Umbilical cord (tissue), 2 donors: ENCODE results near the gene DEFB108B. TPM values are rescaled to one million over a fixed set of nuclear protein-coding genes. Genes with fewer than 3 reads are reported as not detected.
"Not testable (repeated sequence)": the region's sequence is repeated elsewhere in the genome, so short reads cannot be mapped to it uniquely, and the experiment has no call there.

Experiments
- DNase-seq: peaks from one replicate; pipeline ENCODE4 v3.0.0-alpha.2; 2015; ENCODE audit warnings: low spot score
- total RNA-seq: library from RNA; depleted of rRNA; stranded (reverse); fragments of >200 nt; gene quantifications from one replicate; pipeline ENCODE4 v1.2.3, GENCODE V29; 2014; ENCODE audit warnings: low replicate concordance; ENCODE audit not compliant: insufficient read depth

The DEFB108B gene
- total RNA-seq: not detected

GRCh38 chr11:71832811-71833210 is at the start of gene DEFB108B:
DEFB108B (plus strand) TSS chr11:71833200; CDS start chr11:71833200, 0 bp downstream.
- DNase-seq: not testable (repeated sequence)

- peak; percentile 94 for DNase-seq
These were observed 46.7 kb upstream of the DEFB108B start for GRCh38 chr11:71786114-71786847.

GRCh38 chr11:71786848-71787097 is 46.2 kb upstream of the DEFB108B start:
- peak; percentile 100 for DNase-seq

GRCh38 chr11:71787098-71787823 is 45.7 kb upstream of the DEFB108B start:
- no peak for DNase-seq

DNA sequence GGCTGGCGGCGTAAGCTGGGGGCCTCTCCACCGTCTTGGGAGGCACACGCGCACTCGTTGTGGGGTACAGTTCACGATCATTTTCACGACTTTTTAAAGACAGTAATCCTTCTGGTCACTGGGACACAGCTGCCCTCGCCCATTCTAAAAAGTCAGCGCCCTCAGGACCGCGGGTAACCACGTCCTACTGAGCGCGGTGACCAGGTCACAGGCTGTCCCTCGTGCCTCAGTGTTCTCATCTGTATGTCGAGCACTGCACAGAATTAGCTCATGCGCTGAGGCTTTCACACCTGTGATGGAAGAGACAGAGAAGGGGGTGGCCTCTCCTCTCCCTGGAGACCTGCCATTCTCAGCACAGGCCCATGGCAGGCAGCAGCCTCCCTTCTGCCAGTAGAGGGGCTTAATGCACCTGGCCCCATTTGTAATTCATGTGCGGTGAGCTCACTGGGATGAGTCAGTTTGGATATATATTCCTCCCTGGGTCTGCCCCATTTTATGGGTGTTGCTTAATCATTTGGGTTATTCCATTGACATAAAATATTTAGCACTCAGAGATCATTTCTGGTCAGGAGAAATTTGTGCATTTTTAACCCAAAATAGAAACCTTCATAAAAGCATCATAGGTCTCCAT is 45.1 kb upstream of the DEFB108B start:
- peak; percentile 25 for DNase-seq

DNA sequence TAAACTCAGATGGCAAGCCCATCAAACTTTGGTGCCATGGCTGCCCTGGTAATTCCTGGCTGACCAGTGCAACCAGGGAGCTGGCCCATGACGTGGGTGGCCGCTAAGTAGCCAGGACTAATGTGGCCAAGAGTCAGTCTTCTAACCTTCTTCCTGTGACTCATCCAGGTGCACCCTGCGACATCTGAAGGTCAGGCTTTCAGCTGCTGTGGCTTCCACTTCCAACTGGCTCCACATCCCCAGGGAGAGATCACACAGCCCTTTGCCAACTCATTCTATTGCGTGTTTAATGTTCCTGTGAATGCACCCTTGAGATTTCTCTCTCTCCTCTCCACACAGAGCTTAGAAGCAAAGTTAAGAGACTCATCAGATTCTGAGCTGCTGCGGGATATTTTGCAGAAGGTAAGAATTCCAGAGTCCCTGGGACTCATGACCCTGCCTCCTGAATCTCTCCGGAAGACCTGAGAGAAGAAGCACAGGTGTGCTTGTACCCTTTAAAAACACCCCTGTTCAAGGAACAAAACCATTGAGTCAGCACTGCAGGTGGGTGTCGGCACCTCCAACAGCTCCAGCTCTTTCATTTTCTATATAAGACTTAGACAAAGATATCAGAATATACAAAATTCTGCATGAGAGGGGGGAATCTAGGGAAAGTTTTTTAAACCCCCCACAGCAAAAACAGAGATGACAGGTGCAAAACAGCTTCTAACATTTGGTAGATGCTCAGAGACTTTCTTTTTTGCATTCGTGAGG is 43.4 kb upstream of the DEFB108B start:
- DNase-seq: not testable (repeated sequence)

- not testable (repeated sequence) for DNase-seq
These were observed 41.9 kb upstream of the DEFB108B start for GRCh38 chr11:71791111-71791510.

- not testable (repeated sequence) for DNase-seq
These were observed 40.3 kb upstream of the DEFB108B start for GRCh38 chr11:71792621-71793235.

GRCh38 chr11:71794386-71795040 is 38.5 kb upstream of the DEFB108B start:
- not testable (repeated sequence) for DNase-seq

GRCh38 chr11:71795236-71795635 is 37.8 kb upstream of the DEFB108B start:
- not testable (repeated sequence) for DNase-seq

GRCh38 chr11:71796016-71796415 is 37.0 kb upstream of the DEFB108B start:
- not testable (repeated sequence) for DNase-seq

- DNase-seq: peak; percentile 11
These were observed 36.2 kb upstream of the DEFB108B start for GRCh38 chr11:71796781-71797180.

GRCh38 chr11:71799556-71800128 is 33.4 kb upstream of the DEFB108B start:
- not testable (repeated sequence) for DNase-seq

DNA sequence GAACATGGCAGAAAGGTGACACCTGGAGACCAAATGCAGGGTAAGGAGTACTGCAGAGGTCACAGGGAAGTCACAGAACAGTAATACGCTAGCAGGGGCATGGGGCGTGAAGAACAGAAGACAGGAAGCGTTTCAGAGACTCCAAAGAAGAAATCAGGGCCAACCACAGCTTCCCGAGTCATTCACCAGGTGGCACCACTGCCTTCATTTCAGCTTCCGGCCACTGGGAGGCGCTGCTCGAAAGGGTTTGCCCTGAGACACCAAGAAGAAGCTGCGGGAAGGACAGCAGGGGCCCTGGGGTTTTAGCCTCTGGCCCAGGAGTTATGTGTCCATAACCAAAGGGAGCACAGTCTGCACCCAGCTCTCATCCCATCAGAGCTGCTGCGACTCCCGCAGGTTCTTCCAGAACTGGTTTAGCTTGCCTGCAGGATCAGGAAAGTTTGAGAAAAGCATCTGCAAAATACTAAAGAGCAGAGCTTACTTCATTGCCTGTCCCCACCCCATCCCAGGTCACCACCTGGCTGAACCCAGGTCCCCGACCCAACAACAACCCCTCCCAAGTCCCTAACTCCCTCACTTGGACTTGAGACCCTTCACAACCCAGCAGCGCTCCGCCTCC is 32.6 kb upstream of the DEFB108B start:
- DNase-seq: peak; percentile 29

- DNase-seq: not testable (repeated sequence)
These were observed 32.0 kb upstream of the DEFB108B start for GRCh38 chr11:71801026-71801425.

DNA sequence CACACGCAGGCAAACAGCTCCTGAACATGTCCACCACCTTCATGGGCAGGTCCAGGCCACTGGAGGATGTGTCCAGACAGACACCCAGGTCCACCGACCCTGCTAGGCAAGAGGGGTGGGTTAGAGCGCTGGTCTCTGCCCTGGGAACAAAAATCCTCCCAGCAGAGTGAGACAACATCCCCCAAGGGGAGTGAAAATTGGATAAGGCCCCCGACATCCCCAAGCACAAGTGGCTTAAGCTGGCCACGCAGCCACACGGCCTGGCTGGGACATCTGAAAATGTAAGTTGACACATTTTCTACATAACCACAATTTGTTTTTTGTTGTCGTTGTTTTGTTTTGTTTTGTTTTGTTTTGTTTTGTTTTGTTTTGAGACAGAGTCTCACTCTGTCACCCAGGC is 30.1 kb upstream of the DEFB108B start:
- DNase-seq: not testable (repeated sequence)

DNA sequence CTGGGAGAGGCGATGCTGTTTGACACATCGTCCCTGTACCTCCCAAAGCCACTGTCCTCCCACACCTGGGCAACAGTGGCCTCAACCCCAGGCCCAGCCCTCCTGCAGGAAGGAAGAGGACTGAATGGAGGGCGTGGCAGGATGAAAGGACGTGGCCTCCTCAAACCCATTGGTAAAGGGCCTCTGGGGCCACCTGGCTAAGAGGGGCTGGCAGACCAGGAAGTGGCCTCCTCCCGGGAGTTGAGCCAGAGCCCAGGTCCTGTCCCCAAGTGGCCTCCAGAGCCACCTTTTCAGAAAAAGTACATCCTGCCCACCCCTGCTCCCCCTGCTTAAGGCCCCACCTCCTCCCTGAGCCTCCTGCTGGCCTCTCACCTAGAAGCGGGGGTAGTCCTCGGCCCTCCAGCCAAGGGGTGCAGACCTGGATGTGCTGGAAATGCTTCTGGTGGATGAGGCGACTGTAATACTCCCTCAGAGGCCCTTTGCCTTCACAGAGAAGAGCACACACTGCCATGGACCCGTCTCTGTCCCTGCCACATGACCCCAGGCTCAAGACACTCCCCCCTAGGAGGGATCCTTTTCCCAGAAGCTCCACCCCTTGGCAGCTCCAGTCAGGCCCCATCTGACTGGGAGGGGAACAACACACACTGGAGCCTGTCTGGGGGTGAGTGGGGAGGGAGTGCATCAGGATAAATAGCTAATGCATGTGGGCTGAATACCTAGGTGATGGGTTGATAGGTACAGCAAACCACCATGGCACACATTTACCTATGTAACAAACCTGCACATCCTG is 28.6 kb upstream of the DEFB108B start:
- not testable (repeated sequence) for DNase-seq

DNA sequence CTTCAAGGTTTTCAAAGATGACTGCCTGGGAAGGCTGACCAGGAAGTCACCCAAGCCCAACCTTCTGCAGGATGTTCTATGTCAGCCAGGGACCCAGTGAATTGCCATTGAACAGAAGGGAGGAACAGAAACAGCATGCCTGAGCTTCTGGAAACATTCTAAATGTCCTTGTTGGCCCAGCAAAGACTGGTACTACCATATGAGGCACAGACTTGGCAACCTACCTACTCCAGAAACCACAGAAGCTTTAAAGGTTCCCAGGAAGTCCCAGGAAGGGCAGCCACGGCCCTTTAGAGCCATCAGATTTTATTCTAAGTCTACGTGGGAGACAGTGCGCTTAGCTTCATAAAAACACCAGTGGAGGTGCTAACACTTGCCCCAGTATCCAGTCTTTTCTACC is 20.5 kb upstream of the DEFB108B start:
- DNase-seq: not testable (repeated sequence)
